GM19035 (cell line): ENCODE data around the gene LARGE1.
"Not testable (repeated sequence)": the region's sequence is repeated elsewhere in the genome, so short reads cannot be mapped to it uniquely, and the experiment has no call there.

Source experiments
- ATAC-seq: cut with Tn5 transposase; IDR thresholded peaks from one replicate; pipeline ENCODE4 v1.9.1; 2021; ENCODE audit not compliant: unreplicated experiment

LARGE1 gene

DNA sequence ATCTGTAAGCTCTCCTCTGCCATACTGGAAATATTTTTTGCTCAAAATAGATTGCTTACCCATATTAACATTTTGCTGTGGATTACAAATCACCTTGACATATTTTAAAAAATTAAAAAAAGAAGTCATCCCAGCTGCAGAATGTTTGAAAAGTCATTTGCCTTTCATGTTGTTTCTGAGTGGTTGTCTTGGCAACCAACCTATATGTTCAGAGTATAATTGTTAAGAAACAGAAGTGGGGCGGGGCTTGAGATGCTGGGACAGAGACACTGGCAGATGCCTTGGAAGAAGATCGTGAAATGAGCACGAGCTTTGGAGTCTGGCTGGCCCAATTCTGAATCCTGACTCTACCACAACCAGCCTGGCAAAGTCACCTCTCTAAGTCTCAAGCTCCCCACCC lies 348.2 kb downstream of the LARGE1 start:
- no peak for ATAC-seq

GRCh38 chr22:33570110-33570509 lies 350.2 kb downstream of the LARGE1 start:
- ATAC-seq: no peak

DNA sequence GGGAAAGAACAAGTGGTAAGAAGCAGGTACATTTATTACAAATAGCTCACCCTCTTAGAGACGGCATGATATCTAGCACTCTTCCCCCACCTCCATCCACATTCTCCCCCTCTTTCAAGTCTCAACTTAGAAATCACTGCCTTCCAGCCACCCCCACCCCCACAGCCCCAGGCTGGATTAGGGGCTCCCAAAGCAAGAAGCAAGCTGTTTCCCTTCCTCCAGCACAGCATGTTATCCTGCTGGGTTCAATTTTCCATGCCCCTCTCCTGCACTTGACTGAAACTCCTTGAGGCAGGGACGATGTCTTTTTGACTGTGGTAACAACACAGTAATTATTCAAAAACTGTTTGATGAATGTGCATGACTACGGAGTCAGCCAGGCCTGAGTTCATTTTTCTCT lies 350.7 kb downstream of the LARGE1 start:
- ATAC-seq: no peak

- ATAC-seq: no peak
Observed at GRCh38 chr22:33569018-33569417, 351.3 kb downstream of the LARGE1 start.

- ATAC-seq: not testable (repeated sequence)
Observed at GRCh38 chr22:33566495-33566894, 353.8 kb downstream of the LARGE1 start.

- no peak for ATAC-seq
Observed at GRCh38 chr22:33565580-33565995, 354.7 kb downstream of the LARGE1 start.

DNA sequence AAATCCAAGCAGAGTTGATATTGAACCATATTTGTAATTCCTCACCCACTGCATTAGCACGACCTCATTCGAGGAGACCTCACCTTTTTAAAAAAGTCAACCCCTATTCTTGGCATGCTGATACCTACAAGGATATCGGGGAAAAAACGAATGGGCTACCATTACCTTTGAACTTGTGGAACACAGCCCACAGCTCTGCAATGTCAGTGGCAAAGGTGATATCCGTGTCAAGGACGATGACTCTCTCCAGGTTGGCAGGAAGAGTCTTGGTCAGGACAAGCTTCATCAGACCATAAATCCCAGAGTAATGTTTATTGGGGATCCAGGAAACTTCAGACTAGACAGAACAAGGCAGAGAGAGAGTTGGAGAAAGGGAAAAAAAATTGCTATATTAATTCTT lies 355.6 kb downstream of the LARGE1 start:
- ATAC-seq: no peak

GRCh38 chr22:33563220-33563964 lies 356.9 kb downstream of the LARGE1 start:
- ATAC-seq: no peak

DNA sequence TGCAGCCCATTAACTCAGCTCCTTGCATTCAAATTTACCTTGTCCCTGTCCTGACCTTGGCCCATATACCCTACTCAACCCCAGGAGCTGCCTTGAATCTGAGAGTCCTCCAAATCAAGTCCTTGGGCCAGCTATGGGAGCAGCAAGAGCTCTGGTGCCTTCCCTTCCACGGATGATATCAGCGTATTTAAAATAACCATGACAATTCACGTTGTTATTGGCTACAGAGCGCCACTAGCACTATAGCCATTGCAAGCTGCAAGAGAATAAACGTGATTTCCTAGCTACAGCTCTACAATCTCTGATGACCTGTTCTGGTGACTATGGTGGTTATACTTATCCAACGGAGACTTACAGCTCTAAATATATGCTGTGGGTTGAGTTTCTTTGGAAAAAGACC lies 357.8 kb downstream of the LARGE1 start:
- no peak for ATAC-seq

GRCh38 chr22:33561149-33561807 lies 359.0 kb downstream of the LARGE1 start:
- ATAC-seq: no peak

- no peak for ATAC-seq
Observed at GRCh38 chr22:33557836-33558235, 362.4 kb downstream of the LARGE1 start.

DNA sequence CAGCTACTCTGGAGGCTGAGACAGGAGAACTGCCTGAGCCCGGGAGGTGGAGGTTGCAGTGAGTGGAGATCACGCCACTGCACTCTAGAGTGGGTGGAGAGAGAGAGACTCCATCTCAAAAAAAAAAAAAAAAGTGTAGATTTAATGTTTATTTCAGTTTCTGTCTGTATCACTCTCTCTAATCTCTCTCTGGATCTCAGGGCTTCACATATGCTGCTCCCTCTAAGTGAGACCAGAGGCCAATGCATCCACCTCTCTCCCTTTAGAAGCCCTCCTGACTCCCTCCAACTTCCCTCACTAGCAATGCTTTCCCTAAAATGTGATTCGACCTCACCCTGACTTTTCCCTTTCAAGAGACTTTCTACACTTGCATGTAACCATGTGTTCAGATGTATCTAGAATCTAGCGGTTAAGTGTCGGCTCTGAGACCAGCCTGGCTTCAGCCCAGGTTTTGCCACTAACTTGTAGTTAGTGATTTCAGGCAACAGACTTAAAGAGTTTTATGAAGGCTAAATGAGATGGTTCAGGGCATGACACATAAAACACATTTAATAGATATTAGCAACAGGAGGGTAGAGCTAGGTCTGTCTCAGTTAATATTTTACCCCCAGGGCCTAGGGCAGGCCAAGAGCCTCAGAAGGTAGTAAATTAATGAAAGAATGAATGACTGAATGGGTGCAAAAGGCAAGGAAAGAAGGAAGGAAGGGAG lies 364.3 kb downstream of the LARGE1 start:
- no peak for ATAC-seq

DNA sequence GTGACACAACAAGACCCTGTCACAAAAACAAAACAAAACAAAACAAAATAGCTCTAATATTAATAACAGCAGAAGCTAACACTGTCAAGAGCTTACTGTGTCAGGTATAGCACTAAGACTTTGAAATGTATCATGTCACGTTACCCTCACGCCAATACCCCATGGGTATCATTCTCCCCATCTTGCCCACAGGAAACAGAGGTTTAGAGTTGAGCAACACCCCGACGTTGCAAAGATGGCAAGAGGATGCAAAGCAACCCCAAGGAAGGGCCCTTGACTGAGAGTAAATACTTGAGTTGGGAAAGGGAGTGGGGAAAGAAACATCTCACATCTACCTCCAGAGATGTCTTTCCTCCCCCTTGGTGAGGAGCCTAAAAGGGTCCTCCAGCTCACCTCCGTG lies 366.8 kb downstream of the LARGE1 start:
- ATAC-seq: no peak

GRCh38 chr22:33544707-33545106 lies 375.6 kb downstream of the LARGE1 start:
- no peak for ATAC-seq

- no peak for ATAC-seq
Observed at GRCh38 chr22:33542722-33543121, 377.6 kb downstream of the LARGE1 start.

DNA sequence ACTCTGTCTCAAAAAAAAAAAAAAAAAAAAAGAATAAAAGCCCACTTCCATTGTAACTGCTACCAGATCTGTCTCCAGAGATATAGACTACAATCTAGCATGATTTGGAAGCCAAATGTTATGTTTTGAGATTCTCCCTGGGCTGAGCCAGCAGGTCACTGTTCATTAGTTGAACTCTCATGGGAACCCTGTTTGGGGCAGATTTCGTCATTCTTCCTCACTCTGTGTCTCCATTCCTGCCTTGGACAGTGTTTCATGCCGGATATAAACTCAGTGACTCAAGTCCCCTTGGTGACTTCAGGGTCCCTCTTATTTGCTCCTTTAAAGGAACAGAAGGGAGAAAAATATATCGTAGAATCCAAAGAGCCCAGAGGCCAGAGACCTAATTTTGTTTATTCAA lies 378.1 kb downstream of the LARGE1 start:
- ATAC-seq: no peak

DNA sequence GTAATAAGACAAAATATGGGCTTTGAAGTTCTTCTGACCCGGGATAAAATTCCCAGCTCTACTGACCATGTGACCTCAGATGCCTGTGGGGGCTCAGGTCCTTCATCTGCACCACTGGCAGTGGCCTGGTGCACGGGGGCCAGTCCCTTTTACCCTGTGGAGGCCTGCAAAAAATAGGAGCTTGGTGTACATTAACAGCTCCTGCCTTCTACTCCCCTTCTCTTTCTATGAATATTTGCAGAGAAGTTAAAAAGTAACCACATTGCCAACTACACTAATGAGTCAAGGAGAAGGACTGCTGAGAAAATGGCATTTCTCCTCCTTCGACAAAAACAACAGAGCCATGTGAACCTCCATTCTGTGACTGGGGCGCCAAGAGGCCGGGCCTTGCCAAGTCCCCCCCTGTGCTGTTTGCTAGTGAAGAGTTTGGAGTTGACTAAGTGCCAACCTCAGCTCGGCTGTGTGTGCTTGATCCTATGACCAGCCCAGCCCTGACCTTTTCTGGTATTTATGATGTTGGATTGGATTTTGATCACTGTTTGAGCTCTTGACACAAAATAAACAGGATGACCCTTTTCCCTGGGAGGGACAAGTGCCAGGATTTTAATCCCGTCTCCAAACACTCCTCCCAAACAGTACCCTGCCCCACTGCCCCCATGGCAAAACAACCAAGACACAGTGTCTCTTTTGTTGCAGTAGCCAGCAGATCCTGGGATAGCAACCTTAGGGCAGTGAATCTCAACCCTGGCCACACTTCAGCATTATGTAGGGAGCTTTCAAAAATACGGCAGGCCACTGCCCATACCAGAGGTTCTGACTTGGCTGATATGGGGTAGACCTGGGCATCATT lies 380.1 kb downstream of the LARGE1 start:
- ATAC-seq: no peak

DNA sequence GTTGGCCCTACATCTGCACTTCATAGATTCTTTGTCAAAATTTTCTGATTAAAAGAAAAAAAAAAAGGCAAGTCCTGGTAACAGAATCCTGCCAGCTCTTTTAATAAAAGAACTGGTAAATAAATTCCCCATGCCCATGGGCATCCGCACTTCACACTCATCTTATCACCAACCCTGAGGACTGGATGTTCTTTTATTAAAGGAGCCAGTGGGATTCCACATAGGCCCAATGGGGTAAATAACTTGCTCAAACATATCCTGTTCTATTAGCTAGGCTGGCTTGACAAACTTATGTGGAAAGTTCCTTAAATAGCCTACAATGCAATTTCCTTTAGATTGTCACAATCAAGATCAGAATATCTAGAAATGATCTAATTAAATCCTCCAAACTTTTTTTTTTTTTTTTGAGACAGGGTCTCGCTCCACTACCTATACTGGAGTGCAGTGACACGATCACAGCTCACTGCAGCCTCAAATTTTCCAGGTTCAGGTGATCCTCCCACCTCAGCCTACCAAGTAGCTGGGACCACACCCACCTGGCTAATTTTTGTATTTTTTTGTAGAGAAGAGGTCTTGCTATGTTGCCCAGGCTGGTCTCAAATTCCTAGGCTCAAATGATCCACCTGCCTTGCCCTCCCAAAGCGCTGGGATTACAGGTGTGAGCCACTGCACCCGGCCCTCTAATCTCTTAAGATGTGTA lies 380.9 kb downstream of the LARGE1 start:
- no peak for ATAC-seq

GRCh38 chr22:33538277-33538885 lies 381.9 kb downstream of the LARGE1 start:
- no peak for ATAC-seq

DNA sequence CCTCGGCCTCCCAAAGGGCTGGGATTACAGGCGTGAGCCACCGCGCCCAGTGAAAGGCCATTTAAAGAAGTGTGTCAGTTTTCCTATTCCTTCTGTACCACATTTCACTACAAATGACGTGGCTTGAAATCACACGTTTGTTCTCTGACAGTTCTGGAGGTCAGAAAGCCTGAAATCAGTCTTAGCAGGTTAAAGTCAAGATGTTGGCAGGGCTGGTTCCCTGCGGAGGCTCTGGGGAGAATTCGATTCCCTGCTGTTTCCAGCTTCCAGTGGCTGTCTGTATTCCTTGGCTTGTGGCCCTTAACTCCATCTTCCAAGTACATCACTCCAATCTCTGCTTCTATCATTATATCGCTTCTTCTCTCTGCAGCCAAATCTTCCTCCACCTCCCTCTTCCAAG lies 383.2 kb downstream of the LARGE1 start:
- no peak for ATAC-seq
